Stimulated activated CD4-positive, alpha-beta T cell treated with anti-CD3 and anti-CD28 coated beads, Interleukin-15, amount 100 ng/mL, for 24 hours (primary cell): ENCODE data around the gene LRRC70.
"Not testable (repeated sequence)": the region's sequence is repeated elsewhere in the genome, so short reads cannot be mapped to it uniquely, and the experiment has no call there.

Source experiments
- DNase-seq: peaks from one replicate; pipeline ENCODE4 v3.0.0-alpha.2; 2020

LRRC70 gene

DNA sequence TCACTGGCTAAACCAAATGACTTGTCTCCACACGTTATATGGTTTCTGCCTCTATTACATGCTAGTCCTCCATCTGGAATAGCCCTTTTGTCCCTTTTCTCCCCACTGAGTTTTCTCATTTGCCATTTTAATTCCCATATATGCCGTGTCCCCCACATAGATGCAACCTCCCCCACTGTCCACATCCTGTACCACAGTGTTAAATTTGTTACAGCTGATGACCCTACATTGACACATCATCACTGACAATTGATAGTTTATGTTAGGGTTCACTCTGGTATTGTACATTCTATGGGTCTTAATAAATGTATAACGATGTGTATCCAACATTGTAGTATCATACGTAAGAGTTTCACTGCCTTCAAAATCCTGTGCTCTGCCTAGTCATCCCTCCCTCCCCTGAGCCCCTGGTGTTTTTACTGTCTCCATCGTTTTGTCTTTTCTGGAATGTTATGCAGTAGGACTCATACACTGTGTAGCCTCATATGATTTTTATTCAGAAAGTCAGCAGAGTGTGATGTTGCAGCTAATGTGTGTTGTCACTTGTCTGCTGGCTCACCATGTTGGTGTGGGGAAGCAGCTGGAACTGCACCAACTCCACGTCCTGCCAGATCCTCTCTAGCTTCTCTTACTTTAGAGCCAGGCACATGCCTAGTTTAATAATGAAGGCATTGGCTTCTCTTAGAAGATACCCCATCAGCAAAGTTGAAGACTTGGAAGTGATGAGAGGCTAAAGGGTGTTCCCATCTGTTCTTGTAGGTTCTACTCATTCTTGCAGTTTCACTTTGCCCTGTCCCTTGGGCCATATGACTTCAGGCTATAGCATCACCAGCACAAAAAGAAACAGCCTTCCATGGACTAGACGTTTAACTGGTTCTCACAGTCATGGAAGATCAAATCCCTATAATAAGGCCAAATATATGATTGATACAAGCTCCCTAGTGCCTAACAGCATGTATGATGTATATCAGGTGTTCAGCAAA, 30.2 kb downstream of the LRRC70 start:
- no peak for DNase-seq

DNA sequence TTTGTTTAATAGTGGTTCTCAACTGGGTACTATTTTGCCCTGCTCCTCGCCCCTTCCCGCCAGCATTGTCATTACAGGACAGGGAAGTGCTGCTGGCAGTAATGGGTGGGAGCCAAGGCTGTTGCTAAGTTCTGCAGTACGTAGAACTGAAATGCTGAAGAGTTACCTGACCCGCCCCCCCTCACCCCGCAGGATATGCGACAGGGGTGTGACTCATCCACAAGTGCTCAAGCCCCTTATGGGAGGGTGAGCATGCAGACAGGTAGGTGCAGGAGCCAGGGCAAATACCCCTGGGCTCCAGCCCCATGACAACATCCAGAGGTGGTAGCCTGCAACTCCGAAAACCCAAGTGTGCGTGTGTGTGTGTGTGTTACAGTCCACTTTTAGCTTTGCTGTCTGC, 35.7 kb downstream of the LRRC70 start:
- no peak for DNase-seq

DNA sequence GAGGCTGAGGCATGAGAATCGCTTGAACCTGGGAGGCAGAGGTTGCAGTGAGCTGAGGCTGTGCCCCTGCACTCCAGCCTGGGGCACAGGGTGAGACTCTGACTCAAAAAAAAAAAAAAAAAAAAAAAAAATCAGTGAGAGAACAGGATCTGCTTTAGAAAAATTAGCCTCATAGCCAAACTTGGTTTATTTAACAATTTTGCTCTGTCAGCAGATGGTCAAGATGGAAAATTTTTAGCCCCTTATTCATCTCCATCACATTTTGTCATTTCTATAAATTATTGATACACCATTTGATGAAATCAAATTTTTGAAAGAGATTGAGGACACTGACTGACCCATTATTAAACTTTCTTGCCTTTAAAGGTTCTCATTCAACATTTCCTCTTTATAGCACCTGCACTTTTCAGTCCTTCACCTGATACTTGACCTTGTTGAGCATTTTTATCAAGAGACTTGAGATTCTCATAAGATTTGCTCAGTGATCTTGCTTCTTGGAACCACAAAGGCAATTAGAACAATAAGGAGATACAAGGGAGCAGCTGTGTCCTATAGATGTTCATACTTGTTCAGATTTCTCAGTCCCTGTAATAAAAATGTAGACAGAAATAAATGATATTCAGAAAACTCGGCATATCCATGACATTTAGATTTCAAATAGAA, 38.1 kb downstream of the LRRC70 start:
- DNase-seq: no peak

DNA sequence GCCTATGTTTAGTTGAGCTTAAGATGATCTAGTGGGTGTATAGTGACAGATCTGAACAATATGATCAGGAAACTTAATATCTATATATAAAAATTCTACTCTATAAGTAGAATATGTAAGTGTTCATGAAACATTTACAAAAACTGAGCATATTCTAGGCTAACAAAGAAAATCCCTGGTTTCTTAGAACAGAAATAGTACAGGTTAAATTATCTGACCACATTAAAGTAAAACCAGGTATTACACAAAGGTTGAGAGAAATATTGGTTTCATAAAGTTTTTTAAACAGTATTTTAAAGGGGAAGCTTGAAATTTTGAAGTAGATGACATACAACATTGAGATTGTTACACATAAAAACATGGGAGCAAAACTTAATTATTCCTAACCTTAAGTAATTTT, 39.3 kb downstream of the LRRC70 start:
- DNase-seq: no peak

DNA sequence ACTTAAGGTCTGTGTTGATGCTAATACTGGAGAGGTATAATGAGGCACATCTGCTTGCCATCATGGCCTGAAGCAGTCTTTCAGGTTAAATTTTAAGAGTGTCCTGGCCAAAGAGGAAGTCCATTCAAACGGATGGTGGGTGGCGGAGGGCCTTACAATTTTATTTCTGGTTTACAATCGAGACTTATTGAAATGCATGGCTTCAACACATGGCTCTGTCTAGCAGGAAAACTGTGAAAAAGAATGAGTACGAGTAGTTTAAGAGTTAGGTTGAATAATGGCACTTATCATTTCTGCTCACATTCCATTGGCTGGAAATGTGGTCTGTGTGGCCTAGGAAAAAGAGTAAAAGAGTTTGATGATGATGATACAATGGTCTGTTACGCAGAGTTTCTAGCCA, 42.1 kb downstream of the LRRC70 start:
- no peak for DNase-seq

DNA sequence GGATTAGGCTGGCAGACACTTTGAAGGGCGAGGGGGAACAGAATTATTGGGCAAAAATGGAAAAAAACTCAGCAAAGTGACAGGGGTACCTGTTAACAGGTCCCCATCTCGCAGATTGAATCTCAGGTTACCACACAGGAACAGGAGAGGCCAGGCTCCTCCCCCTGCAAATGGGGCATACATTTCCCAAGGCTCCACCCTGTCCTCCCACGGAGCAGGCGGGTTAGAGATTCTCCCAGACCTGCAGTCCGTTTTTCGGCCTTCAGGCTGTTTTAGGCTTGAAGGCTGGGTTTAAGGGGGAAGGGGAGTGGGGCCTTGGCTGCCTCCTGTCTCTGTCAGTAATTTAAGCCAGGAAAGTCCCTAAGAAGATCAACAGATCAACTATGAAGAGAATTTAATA, 42.7 kb downstream of the LRRC70 start:
- no peak for DNase-seq

DNA sequence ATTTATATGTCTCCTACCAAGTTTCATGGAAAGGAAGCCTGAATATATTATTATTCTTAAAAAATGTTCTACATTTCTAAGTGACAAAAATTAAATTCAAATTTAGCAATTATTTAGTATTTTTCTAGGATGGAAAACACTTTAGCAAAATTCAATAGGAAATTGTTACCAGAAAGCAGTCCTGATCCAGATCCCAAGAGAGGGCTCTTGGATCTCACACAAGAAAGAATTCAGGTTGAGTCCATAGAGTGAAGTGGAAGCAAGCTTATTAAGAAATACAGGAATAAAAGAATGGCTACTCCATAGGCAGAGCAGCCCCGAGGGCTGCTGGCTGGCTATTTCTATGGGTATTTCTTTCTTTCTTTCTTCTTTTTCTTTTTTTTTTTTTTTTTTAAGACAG, 44.7 kb downstream of the LRRC70 start:
- DNase-seq: no peak

DNA sequence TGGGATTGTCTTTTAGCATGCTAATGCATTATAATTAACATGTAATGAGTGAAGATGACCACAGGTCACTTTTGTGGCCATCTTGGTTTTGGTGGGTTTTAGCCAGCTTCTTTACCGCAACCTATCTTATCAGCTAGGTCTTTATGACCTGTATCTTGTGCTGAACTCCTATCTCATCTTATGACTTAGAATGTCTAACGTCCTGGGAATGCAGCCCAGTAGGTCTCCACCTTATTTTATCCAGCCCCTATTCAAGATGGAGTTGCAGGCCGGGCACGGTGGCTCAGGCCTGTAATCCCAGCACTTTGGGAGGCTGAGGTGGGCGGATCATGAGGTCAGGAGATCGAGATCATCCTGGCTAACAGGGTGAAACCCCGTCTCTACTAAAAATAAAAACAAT, 45.8 kb downstream of the LRRC70 start:
- DNase-seq: not testable (repeated sequence)

DNA sequence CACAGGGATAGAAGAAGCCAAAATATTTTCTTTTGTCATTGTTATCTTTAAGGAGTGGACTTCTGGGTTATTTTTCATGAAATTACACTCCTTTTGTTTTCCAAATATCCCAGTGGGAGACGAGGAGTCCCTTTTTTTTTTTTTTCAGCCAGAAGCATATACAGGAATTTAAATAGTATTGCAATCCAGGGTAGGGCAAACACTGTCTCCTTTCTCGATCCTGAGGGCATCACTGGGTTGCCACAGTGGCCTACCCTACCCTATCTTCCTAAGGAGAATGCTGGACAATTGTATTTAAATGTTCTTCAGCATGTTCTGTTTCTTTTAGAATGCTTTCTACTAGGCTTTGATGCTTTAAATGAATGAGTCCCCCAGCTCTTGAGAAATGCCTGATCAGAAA, 47.9 kb downstream of the LRRC70 start:
- DNase-seq: no peak

DNA sequence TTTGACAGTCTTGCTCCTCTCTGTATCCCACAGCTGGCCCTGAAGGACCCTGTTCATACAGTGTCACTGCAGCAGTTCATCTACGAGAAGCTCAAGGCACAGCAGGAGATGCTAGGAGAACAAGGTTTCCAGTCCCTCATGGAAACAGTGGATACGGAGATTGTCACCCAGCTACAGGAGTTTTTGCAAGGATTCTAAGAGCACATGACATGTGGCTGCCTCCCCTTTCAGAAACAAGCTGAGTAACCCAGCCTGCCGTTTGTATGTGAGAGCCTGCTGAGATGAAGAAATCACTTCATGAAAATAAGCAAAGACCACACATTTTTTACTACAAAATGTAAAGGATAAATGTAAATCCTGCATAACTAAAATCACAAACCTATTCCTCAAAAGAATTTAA, 48.5 kb downstream of the LRRC70 start:
- no peak for DNase-seq

DNA sequence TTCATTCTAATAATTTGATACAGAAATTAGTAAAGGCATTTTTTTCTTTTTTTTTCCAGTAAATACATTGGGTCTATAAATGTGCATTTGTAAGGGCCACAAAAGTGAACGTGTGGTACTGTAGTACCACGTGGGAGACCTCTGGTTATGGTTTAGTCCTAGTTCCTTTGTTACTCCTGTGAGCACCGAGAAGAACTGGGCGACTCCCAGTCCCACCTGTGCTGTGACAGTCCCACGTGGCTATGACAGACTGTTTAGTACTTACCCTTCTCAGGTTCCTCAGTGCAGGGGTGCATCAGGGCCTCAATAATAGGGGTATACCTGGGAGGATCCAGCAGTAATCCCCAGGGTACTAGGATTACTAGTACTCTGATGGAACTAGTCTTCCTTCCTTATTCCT, 49.3 kb downstream of the LRRC70 start:
- no peak for DNase-seq
